M059J (cell line): ENCODE results near the gene SPNS3. TPM values are rescaled to one million over a fixed set of nuclear protein-coding genes. Genes with fewer than 3 reads are reported as not detected.
A peak's percentile ranks its signal among the peaks of the same experiment; 100 is the strongest.

Experiments used
- DNase-seq: peaks from one replicate; pipeline ENCODE4 v3.0.0-alpha.2; 2012; ENCODE audit warnings: low read depth
- total RNA-seq: library from RNA; depleted of rRNA; stranded (reverse); fragments of >200 nt; shearing (Covaris generic); gene quantifications from 2 replicates; pipeline ENCODE4 v1.2.3, GENCODE V29; 2014

SPNS3 gene
- total RNA-seq, 1 experiment from 2014 or later = 0.05 TPM

GRCh38 chr17:4509401-4509800 lies 75.7 kb downstream of the SPNS3 start:
- peak; percentile 67 for DNase-seq

DNA sequence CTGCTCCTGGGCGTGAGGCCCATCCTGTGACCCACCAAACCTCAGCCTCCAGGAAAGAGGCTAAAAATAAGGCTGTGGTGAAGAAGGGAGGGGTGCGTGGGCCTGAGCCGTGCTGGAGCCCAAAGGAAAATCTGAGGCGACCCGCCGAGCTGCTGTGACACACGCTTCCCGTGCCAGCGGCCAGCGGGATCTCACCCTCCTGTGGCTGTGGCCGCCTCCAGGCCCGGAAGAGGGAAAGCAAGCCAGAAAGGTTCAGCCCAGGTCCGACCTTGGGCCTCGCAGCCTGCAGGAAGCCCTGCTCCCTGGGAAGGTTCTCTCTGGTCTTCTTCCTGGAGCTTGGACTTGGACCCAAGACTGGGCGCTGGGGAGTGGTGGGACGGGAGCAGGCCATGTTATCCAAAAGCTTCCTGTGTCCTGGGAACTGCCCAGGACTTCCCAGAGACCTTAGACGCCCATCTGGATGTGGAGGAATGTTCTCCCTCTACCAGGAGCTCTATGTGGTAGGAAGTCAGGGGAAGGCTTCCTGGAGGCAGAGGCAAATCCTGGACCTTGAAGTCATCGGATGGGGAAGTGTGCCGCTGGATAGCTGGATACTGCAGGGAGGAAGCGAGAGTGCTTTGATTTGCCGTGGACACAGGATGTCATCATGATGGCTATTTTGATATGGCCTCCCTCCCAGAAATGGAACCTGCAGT lies 76.3 kb downstream of the SPNS3 start:
- peak; percentile 85 for DNase-seq

- DNase-seq = no peak
Measured at GRCh38 chr17:4510618-4510941, 76.8 kb downstream of the SPNS3 start.

DNA sequence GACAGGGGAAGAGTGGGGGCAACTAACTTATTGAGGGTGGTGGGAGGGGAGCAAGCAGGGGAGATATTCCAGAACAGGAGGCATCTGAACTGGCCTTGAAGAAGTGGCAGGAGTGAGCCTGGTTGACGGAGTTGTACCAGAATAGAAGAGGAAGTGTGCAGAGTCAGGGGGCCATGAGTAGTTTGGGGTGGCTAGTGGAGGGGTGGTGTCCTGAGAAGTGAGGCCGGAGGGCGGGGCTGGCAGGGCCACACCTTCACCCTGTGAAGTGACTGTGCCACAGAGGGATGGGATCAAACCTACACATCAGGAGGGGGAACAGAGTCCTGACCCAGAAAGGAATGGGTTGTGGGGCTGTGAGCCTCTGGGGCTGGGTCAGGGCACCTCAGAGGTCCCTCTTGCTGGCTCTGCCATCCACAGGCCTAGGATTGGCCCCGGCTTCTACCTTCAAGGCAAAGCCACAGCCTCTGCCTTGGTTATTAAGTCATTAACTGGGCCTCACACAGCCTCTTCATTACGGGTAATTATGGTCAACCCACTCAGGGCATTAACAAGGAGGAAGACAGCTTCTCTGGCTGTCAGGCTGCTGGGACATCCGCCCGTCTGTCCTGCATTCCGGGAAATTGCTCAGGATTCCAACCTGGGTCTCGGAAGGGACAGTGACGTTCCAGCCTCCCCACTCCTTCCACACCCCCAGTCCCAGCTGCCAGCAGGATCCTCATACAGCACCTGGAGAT lies 77.6 kb downstream of the SPNS3 start:
- no peak for DNase-seq

DNA sequence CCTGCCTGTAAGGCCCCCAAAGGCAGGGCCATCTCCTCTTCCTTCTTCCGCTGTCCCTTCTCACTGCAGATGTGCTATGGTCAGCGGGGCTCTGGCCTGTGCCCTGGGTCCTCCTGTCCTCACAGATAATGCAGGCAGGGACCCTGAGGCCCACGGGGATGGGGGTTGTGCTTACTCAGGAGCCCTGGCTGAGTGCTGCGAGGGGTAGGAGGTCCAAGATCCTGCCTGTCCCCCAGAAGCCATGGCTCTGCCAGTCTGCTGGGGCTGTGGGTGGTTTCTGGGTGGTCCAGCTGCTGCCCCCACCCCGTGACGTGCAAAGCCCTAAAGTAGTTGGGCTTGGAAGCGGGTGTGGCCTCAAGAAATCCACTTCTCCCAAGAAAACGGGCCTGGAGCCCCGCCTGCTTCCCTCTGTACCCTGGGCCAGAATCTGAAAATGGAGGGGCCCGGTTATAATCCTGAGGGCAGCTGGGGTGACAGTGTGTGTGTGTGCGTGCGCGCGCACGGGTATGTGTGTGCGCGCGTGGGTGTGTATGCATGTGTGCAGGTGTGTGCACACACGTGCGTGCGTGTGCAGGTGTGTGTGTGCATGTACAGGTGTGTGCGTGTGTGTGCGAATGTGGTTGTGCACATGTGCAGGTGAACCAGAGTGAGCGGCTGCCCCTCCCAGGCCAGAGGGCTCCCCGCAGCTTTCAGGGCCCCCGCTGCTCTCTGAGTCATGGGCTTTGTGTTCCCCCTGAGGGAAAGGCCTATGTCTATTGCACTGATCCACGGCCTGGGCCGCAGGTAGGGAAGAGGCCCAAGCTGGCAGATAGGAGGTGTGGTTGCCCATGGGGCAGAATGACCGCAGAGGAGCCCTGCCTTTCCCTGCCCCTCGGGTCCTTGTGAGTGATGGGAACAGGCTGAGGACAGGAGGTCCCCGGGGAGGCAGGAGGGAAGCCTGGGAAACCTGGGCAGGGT lies 78.7 kb downstream of the SPNS3 start:
- no peak for DNase-seq

DNA sequence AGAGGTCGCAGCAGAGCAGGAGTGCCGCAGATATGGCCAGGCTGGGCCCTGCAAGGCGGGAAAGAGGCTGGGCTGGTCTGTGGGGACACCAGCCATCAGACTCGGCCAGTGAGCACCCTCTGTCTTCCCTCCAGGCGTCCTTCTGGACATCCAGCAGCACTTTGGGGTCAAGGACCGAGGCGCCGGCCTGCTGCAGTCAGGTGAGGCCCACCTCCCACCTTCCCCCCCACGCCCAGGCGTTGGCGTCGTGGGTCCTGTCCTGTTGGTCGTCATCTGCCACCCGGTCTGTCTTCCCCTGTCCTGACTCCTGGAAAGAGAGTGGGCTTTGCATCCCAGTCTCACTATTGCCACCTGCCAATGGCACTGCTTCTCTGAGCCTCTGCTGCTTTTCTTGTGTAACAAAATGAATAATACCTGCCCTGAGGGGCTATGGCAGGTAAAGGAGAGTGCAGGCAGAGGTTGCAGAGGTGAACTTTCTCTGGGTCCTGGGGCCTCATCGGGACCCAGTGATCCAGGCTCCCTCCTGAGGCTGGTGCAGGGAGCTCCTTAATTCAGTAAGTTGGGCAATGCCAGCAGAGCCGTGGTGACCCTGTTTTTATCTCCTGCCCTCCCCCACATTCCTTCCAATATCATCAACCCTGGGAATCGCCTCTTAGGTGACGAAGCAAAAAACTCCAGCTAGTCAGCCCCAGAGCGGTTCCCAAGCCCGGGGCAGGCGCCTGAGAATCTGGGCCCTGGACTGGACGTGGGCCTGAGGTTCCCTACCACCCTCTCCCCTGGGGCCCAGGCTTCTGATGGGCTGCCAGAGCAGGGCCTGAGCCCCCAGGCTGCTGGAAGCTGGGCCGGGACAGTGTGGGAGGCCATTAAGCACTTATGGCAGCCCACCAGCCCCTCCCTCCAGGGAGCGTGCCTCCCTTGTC lies 79.6 kb downstream of the SPNS3 start:
- no peak for DNase-seq

DNA sequence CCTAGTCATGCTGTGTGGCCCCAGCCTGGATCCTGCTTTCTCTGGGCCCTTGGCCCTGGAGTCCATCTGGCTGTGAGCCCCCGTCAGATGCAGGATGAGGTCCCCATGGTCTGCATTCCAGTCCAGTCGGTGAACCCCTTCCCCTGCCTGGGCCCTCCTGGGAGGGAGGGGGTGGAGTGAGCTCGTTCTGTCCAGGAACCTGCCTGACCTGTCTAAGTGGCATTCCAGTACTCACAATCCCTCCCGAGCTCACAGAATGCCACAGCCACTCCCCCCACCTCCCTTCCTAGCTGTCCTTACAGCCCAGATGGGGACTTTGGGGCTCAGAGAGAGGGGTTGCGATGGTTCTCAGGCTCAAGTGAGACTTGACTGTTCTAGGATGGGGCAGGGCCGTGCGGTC lies 80.5 kb downstream of the SPNS3 start:
- DNase-seq = no peak

GRCh38 chr17:4514779-4515178 lies 81.0 kb downstream of the SPNS3 start:
- DNase-seq = no peak

DNA sequence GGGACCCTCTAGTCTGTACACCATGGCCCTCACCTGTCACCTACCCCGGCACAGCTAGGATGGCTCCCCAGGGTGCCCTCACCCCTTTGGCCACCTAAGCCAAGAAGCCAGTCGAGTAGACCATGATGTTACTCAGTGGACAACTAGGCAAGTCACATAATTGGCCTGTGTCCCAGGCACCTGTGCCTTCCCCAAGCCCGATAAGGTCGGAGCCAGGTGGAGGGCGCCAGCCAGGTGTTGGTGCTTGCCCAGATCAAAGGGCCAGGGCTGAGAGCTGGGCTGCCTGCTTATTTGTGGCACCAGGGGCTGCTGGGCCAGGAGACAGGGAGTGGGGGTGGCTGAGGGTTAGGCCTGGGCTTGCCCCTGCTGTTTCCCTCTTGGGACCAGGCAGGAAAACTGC lies 81.8 kb downstream of the SPNS3 start:
- DNase-seq = no peak

DNA sequence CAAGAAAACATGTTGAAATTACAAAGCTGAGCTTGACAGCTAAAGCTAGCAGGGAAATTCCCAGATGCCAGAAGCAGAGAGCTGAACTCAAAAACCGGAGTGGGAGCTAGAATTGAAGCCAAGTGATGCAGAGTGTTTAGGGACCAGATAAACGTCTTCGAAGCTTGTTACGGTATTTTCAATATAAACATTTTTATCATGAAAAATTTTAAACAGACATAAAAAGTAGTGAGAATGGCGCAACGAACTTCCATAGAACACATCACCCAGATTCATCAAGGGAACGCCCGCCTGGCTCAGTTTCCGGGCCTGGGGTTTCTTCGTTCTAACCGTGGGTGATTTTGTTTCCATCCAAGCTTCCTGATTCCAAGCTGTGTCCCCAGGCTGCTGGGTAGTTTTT lies 83.0 kb downstream of the SPNS3 start:
- no peak for DNase-seq

DNA sequence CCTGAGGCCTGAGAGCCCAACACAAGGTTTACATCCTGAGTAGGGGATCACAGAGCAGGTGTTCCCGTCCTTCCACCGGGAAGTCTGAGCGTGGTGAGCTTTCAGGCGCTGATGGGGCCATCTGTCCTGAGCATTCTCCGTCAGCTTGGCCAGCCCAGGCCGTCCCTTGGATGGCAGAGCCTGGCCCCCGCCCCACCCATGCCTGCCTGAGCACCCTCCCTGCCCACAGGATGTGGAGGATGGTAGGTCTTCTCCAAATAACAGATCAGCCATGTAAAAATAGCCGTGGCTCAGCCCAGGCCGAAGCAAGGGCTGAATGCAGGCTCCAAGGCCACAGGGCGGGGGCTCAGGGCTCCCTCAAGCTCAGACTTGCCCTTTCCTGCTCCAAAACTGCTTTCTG lies 85.2 kb downstream of the SPNS3 start:
- no peak for DNase-seq

DNA sequence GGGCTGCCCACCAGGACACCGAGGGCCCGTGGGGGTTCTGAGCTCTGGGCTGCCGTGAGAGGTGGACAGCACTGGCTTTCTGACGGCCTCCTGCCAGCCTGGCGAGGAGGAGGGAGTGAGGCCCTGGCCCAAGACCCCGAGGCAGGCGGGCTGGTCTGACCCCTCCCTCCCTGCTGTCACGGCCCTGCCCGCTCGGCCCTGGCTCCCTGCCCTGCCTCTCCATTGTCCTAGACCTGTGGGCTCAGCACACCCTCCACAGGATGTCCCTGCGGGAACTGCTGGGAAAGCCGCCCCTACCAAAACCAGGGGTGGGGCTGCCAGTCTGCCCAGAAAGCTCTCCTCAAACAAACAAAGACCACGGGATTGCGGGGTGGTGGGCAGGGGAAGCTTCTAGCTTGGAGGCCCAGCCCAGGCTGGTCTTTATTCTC lies 85.6 kb downstream of the SPNS3 start:
- no peak for DNase-seq

DNA sequence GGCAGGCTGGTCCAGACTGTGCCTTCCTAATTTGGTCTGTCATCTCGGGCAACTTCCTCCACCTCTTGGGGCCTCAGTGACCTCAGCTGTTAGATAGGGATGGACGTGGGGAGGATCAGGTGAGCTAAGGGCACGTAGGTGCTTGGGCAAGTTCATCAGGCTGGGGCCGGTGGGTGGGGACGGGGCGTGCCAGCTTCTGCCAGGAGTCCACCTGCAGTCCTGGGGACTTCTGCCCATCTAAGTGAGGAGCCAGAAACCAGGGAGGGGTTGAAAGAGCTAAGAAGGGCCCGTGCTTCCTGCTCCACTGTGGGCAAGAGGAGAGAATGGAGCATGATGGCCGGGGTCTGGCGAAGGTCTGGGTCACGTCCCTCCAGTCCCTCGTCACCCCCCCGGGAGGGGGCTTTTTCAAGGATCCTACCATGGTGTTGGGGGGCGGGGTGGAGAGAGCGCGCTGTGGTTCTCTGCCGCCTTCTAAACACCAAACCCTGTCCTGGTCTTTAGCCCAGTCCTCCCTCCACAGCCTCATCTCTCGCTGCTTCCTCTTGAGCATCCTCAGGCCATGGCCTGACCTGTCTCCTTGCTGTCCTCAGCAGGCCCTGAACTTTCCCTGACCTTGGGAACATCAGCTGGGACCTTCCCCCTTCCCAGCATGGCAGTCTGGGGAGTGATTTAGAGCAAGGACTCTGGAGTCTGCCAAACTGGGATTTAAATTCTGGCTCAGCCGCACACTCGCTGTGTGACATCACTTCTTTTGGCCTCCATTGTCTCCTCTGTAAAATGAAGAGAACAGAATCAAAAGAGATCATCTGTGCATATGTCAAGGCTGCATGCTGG lies 86.5 kb downstream of the SPNS3 start:
- no peak for DNase-seq

GRCh38 chr17:4520894-4521600 lies 87.3 kb downstream of the SPNS3 start:
- DNase-seq = no peak

DNA sequence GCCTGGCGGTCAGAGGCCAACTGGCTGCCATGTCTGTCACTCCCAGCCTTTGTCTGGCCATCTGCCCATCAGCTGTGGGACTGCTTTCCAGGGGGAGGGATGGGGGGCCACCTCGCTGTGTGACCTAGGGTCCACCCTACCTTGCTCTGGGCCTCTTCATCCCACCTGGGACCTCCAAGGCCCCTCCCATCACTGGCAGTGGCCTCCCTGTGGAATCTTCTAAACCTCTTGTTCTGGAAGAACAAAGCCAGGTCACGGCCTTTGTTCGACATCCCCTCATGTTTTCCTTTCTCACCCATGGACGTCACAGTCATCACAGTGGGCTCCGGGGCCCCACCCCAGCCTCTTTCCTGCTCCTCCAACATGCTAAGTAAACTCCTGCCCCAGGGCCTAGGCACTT lies 88.9 kb downstream of the SPNS3 start:
- no peak for DNase-seq

DNA sequence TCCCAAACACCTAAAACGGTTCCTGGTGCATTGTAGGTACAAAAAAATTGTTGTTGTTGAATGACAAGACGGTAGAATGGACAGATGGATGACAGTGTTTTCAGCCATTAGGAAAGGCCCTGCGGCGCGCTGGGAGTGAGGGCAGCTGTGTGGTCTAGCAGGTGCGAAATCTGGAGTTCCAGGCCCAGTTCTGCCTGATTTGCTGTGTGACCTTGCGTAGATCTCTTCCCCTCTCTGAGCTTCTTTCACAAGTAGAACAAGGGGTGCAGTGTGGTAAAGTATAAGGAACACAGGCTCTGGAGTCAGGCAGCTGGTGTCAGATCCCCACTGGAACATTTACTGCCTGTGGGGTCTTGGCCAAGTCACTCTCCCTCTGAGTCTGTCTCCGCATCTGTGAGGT lies 90.2 kb downstream of the SPNS3 start:
- no peak for DNase-seq

DNA sequence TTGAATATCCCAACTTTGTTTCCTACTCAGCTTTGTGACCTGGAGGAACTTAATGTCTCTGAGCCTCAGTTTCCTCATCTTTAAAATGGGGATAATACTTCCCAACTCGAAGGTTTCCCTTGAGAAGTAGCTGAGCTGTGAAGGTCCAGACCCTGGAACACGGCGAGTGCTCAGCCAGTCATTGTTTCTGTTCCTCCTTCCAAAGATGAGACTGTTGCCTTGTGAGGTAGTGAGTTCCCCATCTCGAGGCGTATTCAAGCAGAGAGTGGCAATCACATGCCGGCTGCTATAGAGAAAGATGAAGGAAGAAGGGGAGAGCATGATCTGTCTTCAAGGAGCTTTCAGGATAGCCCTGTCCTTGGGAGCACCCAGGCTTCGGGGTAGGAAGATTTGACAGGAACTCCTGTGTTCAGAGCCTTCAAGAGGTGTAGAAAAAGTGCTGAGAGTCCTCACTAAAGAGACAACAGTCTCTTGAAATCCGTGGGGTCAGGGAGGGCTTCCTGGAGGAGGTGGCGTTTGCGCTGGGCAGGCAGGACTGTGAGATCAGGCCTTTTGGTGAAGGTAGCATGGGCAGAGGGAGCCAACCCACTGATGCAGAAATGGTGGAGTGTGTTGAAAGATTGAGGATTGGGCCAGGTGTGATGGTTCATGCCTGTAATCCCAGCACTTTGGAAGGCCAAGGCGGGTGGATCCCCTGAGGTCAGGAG lies 92.1 kb downstream of the SPNS3 start:
- DNase-seq = no peak

DNA sequence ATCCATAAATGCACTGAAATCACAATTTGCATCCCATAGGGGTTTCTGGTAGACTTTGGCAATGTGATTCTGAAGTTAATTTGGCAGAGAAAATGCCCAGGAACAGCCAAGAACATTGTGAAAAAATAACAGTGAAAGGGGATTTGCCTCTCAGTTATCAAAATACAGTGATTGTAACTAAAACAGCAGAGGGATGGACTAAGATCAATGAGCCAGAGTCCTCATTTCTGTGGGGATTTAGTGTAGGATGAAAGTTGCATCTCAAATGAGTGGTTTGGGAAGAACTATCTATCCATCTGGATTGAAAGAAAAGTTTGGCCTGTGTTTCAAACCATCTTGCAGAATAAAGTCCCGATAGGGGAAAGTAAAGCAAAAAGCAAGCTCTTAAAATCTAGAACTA lies 93.4 kb downstream of the SPNS3 start:
- no peak for DNase-seq

DNA sequence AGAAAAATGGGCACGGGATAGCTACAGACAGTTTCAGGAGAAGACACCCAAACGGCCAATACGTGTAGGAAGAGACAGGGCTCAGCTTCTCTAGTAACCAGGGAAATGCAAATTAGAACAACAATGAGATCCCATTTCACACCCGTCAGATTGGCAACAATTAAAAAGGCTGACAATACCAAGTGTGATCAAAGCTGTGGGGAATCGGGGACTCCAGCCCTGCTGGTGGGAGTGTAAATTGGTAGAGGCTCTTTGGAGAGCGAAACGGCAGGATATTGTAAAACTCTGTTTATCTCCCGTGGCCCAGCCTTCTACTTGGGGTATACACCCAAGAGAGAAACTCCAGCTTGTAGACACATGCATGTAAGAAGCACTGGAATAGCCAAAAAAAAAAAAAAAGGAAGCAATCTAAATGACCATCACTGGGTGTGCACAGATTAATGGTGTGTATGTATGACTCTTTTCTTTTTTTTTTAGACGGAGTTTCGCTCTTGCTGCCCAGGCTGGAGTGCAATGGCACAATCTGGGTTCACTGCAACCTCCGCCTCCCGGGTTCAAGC lies 93.9 kb downstream of the SPNS3 start:
- no peak for DNase-seq
